Measurements from ENCODE around the gene ASS1. TPM values are rescaled to one million over a fixed set of nuclear protein-coding genes. Genes with fewer than 3 reads are reported as not detected.

Gene ASS1
- total RNA-seq, 1 donor from 2014 or later, result 109 TPM

DNA sequence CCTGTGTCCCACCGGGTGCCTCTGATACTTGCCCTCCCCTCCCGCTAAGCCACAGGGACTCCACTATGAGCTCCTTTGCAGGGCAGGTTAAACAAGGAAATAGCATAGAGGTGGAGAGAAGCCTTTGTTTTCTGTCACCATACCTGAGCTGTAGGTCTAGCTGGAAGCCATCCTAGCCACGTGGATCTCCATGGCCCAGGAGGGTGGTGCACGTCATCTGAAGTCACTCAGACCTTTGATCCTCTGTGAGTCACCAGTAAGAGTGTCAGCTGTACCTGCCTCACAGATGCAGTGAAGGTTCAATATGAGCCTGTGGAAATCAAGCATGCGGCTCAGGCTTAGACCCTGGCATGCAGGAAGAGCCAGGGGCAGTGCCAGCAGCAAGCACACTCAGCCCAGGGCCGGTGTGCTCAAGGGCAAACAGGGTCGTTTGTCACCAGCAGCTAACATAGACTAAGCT is 55.1 kb downstream of the ASS1 start:
- Histone ChIP-seq H3K4me3 (ENCODE audit: low read length in 3 of 3) (no peak overlapping the region), H3K9me3 (ENCODE audit: control insufficient read depth in 3 of 3, low read length in 3 of 3) (peaks cover 0 to 5% (median 3%) of the 10 kb centered on the region in 3 donors), H3K4me1 (ENCODE audit: control insufficient read depth in 3 of 3, insufficient read depth in 3 of 3, low read length in 3 of 3) (no peaks in the 10 kb centered on the region), H3K36me3 (ENCODE audit: control insufficient read depth in 3 of 3, insufficient read depth in 3 of 3, low read length in 3 of 3) (peaks cover 2 to 21% (median 21%) of the 10 kb centered on the region in 3 donors), H3K9ac (ENCODE audit: low read depth in 1 of 3, low read length in 3 of 3) (no peak overlapping the region), H3K27me3 (ENCODE audit: control insufficient read depth in 3 of 3, insufficient read depth in 3 of 3, low read length in 3 of 3) (no peaks in the 10 kb centered on the region), H3K27ac (ENCODE audit: low read depth, low read length) (no peak overlapping the region)

DNA sequence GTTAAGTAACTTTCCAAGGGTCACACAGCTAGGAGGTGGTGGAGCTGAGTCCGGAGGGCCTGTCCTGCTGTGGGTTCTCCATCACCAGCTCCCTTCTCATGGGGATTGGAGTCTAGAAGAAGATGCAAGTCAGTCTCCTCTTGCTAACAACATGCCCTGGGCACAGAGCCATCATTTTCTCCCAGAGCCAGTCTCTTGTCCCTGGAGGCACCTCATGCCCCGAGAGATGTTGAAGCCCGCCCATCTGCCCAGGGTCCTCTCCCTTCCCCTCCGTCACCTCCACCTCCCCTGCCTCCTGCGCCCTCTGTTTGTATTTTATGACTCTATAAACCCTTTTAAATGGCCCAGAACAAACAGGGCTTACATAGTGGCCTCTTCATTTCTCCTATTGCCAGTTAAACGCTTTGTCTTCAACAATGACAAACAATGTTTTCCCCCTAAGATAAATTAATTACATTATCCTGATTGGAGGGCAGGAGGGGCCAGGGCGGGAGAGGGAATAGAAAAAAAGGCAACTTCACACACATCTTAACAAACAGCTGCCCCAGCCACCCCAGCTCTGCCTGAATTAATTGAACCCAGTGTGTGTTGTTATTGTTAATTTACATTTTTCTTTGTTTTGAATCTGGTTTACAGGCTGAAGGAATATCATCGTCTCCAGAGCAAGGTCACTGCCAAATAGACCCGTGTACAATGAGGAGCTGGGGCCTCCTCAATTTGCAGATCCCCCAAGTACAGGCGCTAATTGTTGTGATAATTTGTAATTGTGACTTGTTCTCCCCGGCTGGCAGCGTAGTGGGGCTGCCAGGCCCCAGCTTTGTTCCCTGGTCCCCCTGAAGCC is 55.8 kb downstream of the ASS1 start:
- Histone ChIP-seq H3K4me3 (ENCODE audit: low read length in 3 of 3) (no peak overlapping the region), H3K9me3 (ENCODE audit: control insufficient read depth in 3 of 3, low read length in 3 of 3) (peaks cover 0 to 1% (median 0%) of the 10 kb centered on the region in 3 donors), H3K27ac (ENCODE audit: low read depth, low read length) (no peak overlapping the region), H3K36me3 (ENCODE audit: control insufficient read depth in 3 of 3, insufficient read depth in 3 of 3, low read length in 3 of 3) (peaks cover 0 to 16% (median 16%) of the 10 kb centered on the region in 3 donors), H3K27me3 (ENCODE audit: control insufficient read depth in 3 of 3, insufficient read depth in 3 of 3, low read length in 3 of 3) (no peaks in the 10 kb centered on the region), H3K9ac (ENCODE audit: low read depth in 1 of 3, low read length in 3 of 3) (no peak overlapping the region), H3K4me1 (ENCODE audit: control insufficient read depth in 3 of 3, insufficient read depth in 3 of 3, low read length in 3 of 3) (no peaks in the 10 kb centered on the region)

DNA sequence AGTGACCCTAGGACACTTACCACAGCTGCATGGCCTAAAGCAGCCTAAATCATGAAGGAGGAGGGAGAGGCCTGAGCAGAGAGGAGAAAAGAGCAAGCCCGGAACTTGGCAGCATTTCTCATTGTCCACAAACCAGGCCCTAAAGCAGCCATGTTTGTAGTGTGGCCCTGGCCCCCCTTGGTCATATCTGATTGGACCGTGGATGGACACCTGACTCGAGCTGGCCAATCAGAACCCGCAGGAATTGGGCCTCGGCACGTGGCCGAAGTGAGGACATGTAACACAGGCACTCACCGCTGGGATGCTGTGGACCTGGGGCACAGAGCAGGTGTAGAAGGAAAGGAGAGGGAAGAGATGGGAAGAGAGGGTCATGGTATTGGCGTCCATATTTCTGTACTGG is 56.9 kb downstream of the ASS1 start:
- no peak overlapping the region for H3K9ac ChIP-seq (ENCODE audit: low read depth in 1 of 3, low read length in 3 of 3)
- H3K36me3 ChIP-seq (ENCODE audit: control insufficient read depth in 3 of 3, insufficient read depth in 3 of 3, low read length in 3 of 3), result peaks cover 0 to 12% (median 11%) of the 10 kb centered on the region in 3 donors
- H3K9me3 ChIP-seq (ENCODE audit: control insufficient read depth in 3 of 3, low read length in 3 of 3), result no peaks in the 10 kb centered on the region
- H3K4me3 ChIP-seq (ENCODE audit: low read length in 3 of 3), result no peak overlapping the region
- H3K4me1 ChIP-seq (ENCODE audit: control insufficient read depth in 3 of 3, insufficient read depth in 3 of 3, low read length in 3 of 3), result no peaks in the 10 kb centered on the region
- no peaks in the 10 kb centered on the region for H3K27me3 ChIP-seq (ENCODE audit: control insufficient read depth in 3 of 3, insufficient read depth in 3 of 3, low read length in 3 of 3)
- H3K27ac ChIP-seq (ENCODE audit: low read depth, low read length), result no peak overlapping the region

DNA sequence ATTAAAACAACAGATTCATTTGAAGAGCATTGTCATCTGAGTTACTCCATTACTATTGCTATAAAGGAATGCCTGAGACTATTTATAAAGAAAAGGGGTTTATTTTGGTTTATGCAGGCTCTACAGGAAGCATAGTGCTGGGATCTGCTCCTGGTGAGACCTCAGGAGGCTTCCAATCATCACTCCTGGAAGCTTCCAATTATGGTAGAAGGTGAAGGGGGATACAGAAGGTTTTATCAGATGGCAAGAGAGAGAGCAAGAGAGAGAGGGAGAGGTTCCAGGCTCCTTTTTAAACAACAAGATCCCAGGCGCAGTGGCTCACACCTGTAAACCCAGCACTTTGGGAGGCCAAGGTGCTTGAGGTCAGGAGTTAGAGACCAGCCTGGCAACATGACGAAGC is 63.5 kb downstream of the ASS1 start:
- Histone ChIP-seq H3K4me3 (ENCODE audit: low read length in 3 of 3) (no peak overlapping the region), H3K27ac (ENCODE audit: low read depth, low read length) (no peak overlapping the region), H3K27me3 (ENCODE audit: control insufficient read depth in 3 of 3, insufficient read depth in 3 of 3, low read length in 3 of 3) (peaks cover 0 to 3% (median 3%) of the 10 kb centered on the region in 3 donors), H3K9me3 (ENCODE audit: control insufficient read depth in 3 of 3, low read length in 3 of 3) (no peaks in the 10 kb centered on the region), H3K9ac (ENCODE audit: low read depth in 1 of 3, low read length in 3 of 3) (no peak overlapping the region), H3K36me3 (ENCODE audit: control insufficient read depth in 3 of 3, insufficient read depth in 3 of 3, low read length in 3 of 3) (no peaks in the 10 kb centered on the region), H3K4me1 (ENCODE audit: control insufficient read depth in 3 of 3, insufficient read depth in 3 of 3, low read length in 3 of 3) (no peaks in the 10 kb centered on the region)

- Histone ChIP-seq H3K9ac (ENCODE audit: low read depth in 1 of 3, low read length in 3 of 3) (no peak overlapping the region), H3K36me3 (ENCODE audit: control insufficient read depth in 3 of 3, insufficient read depth in 3 of 3, low read length in 3 of 3) (no peaks in the 10 kb centered on the region), H3K9me3 (ENCODE audit: control insufficient read depth in 3 of 3, low read length in 3 of 3) (no peaks in the 10 kb centered on the region), H3K27me3 (ENCODE audit: control insufficient read depth in 3 of 3, insufficient read depth in 3 of 3, low read length in 3 of 3) (peaks cover 0 to 6% (median 3%) of the 10 kb centered on the region in 3 donors), H3K27ac (ENCODE audit: low read depth, low read length) (no peak overlapping the region), H3K4me1 (ENCODE audit: control insufficient read depth in 3 of 3, insufficient read depth in 3 of 3, low read length in 3 of 3) (no peaks in the 10 kb centered on the region), H3K4me3 (ENCODE audit: low read length in 3 of 3) (no peak overlapping the region)
Observed at GRCh38 chr9:130512199-130512598, 67.4 kb downstream of the ASS1 start.

DNA sequence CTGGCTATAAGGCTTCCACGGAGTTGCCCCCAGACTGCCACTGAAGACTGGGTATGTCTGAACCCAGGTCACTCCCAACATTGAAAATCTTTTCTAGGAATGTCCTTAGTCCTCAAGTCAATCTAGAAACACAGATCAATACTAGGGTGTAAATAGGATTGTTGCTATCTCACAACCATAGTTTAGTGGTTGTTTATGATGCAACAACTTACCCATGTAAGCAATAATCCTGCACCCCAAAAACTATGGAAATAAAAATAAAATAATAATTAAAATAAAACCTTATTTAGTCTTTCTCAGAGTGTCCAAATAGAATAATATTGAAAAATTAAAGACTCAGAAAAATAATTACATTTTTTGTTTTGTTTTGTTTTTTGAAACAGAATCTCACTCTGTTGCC is 68.3 kb downstream of the ASS1 start:
- Histone ChIP-seq H3K9ac (ENCODE audit: low read depth in 1 of 3, low read length in 3 of 3) (no peak overlapping the region), H3K4me1 (ENCODE audit: control insufficient read depth in 3 of 3, insufficient read depth in 3 of 3, low read length in 3 of 3) (no peaks in the 10 kb centered on the region), H3K4me3 (ENCODE audit: low read length in 3 of 3) (no peak overlapping the region), H3K27ac (ENCODE audit: low read depth, low read length) (no peak overlapping the region), H3K27me3 (ENCODE audit: control insufficient read depth in 3 of 3, insufficient read depth in 3 of 3, low read length in 3 of 3) (peaks cover 2 to 6% (median 3%) of the 10 kb centered on the region in 3 donors), H3K9me3 (ENCODE audit: control insufficient read depth in 3 of 3, low read length in 3 of 3) (no peaks in the 10 kb centered on the region), H3K36me3 (ENCODE audit: control insufficient read depth in 3 of 3, insufficient read depth in 3 of 3, low read length in 3 of 3) (no peaks in the 10 kb centered on the region)

DNA sequence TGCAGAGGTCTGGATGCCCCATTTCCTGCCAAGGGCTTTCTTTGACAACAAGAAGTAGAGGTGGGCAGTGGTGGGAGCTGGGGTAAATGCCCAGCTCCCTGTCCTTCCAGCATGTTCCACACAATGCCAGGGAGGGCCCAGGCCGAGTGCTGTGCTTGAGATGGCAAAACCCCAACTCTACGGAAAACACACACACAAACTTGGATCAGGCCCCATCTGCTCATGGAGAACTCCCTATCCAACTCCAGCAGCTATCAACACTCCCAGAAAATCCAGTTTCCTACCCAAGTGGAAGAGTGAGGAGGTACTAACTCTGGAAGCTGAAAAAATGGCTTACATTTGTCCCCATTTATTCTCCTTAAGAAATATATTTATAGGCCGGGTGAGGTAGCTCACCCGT is 73.5 kb downstream of the ASS1 start:
- Histone ChIP-seq H3K9ac (ENCODE audit: low read depth in 1 of 3, low read length in 3 of 3) (no peak overlapping the region), H3K4me1 (ENCODE audit: control insufficient read depth in 3 of 3, insufficient read depth in 3 of 3, low read length in 3 of 3) (no peaks in the 10 kb centered on the region), H3K27ac (ENCODE audit: low read depth, low read length) (no peak overlapping the region), H3K36me3 (ENCODE audit: control insufficient read depth in 3 of 3, insufficient read depth in 3 of 3, low read length in 3 of 3) (no peaks in the 10 kb centered on the region), H3K9me3 (ENCODE audit: control insufficient read depth in 3 of 3, low read length in 3 of 3) (no peaks in the 10 kb centered on the region), H3K4me3 (ENCODE audit: low read length in 3 of 3) (no peak overlapping the region), H3K27me3 (ENCODE audit: control insufficient read depth in 3 of 3, insufficient read depth in 3 of 3, low read length in 3 of 3) (peaks cover 0 to 7% (median 5%) of the 10 kb centered on the region in 3 donors)

GRCh38 chr9:130518943-130519799 is 74.4 kb downstream of the ASS1 start:
- no peak overlapping the region for H3K9ac ChIP-seq (ENCODE audit: low read depth in 1 of 3, low read length in 3 of 3)
- no peaks in the 10 kb centered on the region for H3K36me3 ChIP-seq (ENCODE audit: control insufficient read depth in 3 of 3, insufficient read depth in 3 of 3, low read length in 3 of 3)
- H3K4me3 ChIP-seq (ENCODE audit: low read length in 3 of 3), result no peak overlapping the region
- H3K9me3 ChIP-seq (ENCODE audit: control insufficient read depth in 3 of 3, low read length in 3 of 3), result no peaks in the 10 kb centered on the region
- no peak overlapping the region for H3K27ac ChIP-seq (ENCODE audit: low read depth, low read length)
- peaks cover 4 to 11% (median 10%) of the 10 kb centered on the region in 3 donors for H3K27me3 ChIP-seq (ENCODE audit: control insufficient read depth in 3 of 3, insufficient read depth in 3 of 3, low read length in 3 of 3)
- no peaks in the 10 kb centered on the region for H3K4me1 ChIP-seq (ENCODE audit: control insufficient read depth in 3 of 3, insufficient read depth in 3 of 3, low read length in 3 of 3)

DNA sequence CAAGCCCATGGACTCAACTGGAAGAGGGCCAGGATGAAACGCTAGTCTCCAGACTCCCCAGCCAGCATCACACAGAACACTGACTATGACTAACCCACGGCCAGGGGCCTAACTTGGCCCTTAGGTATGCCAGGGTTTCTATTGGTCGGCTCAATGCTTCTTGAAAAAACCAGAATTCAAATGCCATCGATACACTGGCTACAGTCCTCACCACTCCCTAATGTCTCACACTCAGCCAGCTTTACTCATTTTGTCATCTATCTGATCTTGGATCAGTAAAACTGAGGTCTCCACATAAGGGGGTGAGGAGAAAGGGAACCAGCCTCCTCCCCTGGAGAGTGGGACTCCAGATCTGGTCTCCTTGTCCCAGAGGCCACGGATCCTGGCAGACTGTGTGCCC is 75.2 kb downstream of the ASS1 start:
- no peaks in the 10 kb centered on the region for H3K36me3 ChIP-seq (ENCODE audit: control insufficient read depth in 3 of 3, insufficient read depth in 3 of 3, low read length in 3 of 3)
- no peak overlapping the region for H3K9ac ChIP-seq (ENCODE audit: low read depth in 1 of 3, low read length in 3 of 3)
- H3K27ac ChIP-seq (ENCODE audit: low read depth, low read length), result no peak overlapping the region
- no peaks in the 10 kb centered on the region for H3K4me1 ChIP-seq (ENCODE audit: control insufficient read depth in 3 of 3, insufficient read depth in 3 of 3, low read length in 3 of 3)
- H3K9me3 ChIP-seq (ENCODE audit: control insufficient read depth in 3 of 3, low read length in 3 of 3), result no peaks in the 10 kb centered on the region
- no peak overlapping the region for H3K4me3 ChIP-seq (ENCODE audit: low read length in 3 of 3)
- H3K27me3 ChIP-seq (ENCODE audit: control insufficient read depth in 3 of 3, insufficient read depth in 3 of 3, low read length in 3 of 3), result peaks cover 9 to 17% (median 12%) of the 10 kb centered on the region in 3 donors

DNA sequence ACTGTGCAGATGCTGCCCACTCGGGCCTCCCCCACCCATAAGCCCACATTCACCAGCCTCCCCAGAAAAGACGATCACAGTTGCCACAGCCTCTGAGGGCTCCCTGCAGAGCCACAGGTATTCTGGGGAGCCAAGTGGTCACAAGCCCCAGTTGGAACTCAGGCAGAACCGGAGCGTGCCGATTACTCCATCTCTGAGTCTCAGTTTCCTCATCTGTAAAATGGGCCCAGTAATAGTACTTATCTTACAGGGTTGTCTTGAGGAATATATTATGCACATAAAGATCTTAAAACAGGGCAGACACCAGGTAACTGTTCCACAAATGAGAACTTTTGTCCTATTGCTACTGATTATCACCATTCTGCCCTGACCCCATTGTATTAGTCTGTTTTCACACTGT is 77.0 kb downstream of the ASS1 start:
- no peaks in the 10 kb centered on the region for H3K4me1 ChIP-seq (ENCODE audit: control insufficient read depth in 3 of 3, insufficient read depth in 3 of 3, low read length in 3 of 3)
- H3K9ac ChIP-seq (ENCODE audit: low read depth in 1 of 3, low read length in 3 of 3), result no peak overlapping the region
- no peak overlapping the region for H3K27ac ChIP-seq (ENCODE audit: low read depth, low read length)
- H3K4me3 ChIP-seq (ENCODE audit: low read length in 3 of 3), result no peak overlapping the region
- H3K27me3 ChIP-seq (ENCODE audit: control insufficient read depth in 3 of 3, insufficient read depth in 3 of 3, low read length in 3 of 3), result peaks cover 9 to 27% (median 21%) of the 10 kb centered on the region in 3 donors
- H3K9me3 ChIP-seq (ENCODE audit: control insufficient read depth in 3 of 3, low read length in 3 of 3), result no peaks in the 10 kb centered on the region
- H3K36me3 ChIP-seq (ENCODE audit: control insufficient read depth in 3 of 3, insufficient read depth in 3 of 3, low read length in 3 of 3), result no peaks in the 10 kb centered on the region
